Measurements from ENCODE around the gene MLST8. TPM values are rescaled to one million over a fixed set of nuclear protein-coding genes. Genes with fewer than 3 reads are reported as not detected.

Gene MLST8
- total and polyA plus RNA-seq, 2 donors (not counting 1 experiment from before 2014, with no cell fraction given) = 36.1 to 112 TPM

- ChIA-PET CTCF (no interaction called here), POLR2A (no interaction called here)
- H3K36me3 ChIP-seq (replicated peaks in 1 of 2; ENCODE audit: control extremely low read depth in 1 of 2, control insufficient read depth in 1 of 2, extremely low read depth in 1 of 2, insufficient read depth in 2 of 2, low read length in 1 of 2) = peaks cover 0 to 14% of the 10 kb centered on the region in 2 experiments
- TF ChIP-seq EZH2 (IDR thresholded peaks at IDR 0.05; ENCODE audit: borderline replicate concordance, insufficient read depth, low read depth, low read length, poor library complexity, severe bottlenecking) = no peak
- intact Hi-C loops (cut with micrococcal nuclease) = no loop called here
- H3K9me3 Mint-ChIP-seq (ENCODE audit: insufficient read depth) = no peaks in the 10 kb centered on the region
- H4K20me1 ChIP-seq (ENCODE audit: control insufficient read depth, insufficient read depth, low read length, poor library complexity, severe bottlenecking) = no peaks in the 10 kb centered on the region
- no peak overlapping the region for H3K4me3 Mint-ChIP-seq
- H3K4me1 ChIP-seq (ENCODE audit: control insufficient read depth in 2 of 2, insufficient read depth in 2 of 2, low read length in 2 of 2) = no peaks in the 10 kb centered on the region
- H3K4me1 Mint-ChIP-seq = peaks cover 7% of the 10 kb centered on the region
- H3K9ac ChIP-seq (ENCODE audit: low read length) = no peak overlapping the region
- no peak overlapping the region for H3K27ac Mint-ChIP-seq
- H2AFZ ChIP-seq (ENCODE audit: insufficient read depth, low read depth, low read length, poor library complexity, severe bottlenecking) = no peak overlapping the region
- DNase-seq = no peak
- no peak overlapping the region for H3K4me2 ChIP-seq (replicated peaks; ENCODE audit: low read depth, low read length, poor library complexity, severe bottlenecking)
- no peak for ATAC-seq (ENCODE audit: low read depth)
- no peaks in the 10 kb centered on the region for H3K9me3 ChIP-seq (ENCODE audit: control extremely low read depth in 1 of 3, control insufficient read depth in 2 of 3, insufficient read depth in 1 of 3, low read length in 2 of 3)
- H3K27ac ChIP-seq (ENCODE audit: low read length in 2 of 2) = no peak overlapping the region
- no peaks in the 10 kb centered on the region for H3K27me3 Mint-ChIP-seq
- no peaks in the 10 kb centered on the region for H3K27me3 ChIP-seq (replicated peaks in 1 of 4; ENCODE audit: control extremely low read depth in 1 of 4, control insufficient read depth in 3 of 4, insufficient read depth in 4 of 4, low read length in 3 of 4)
- 98% methylated on average over 31 of the region's 31 CpGs for WGBS (ENCODE audit: insufficient coverage)
- no peak overlapping the region for H3K4me3 ChIP-seq (ENCODE audit: control extremely low read depth in 1 of 5, extremely low read depth in 1 of 5, insufficient read depth in 1 of 5, low read depth in 2 of 5, low read length in 4 of 5)
- no peaks in the 10 kb centered on the region for H3K79me2 ChIP-seq (ENCODE audit: control insufficient read depth, insufficient read depth, low read length)
Observed at GRCh38 chr16:2179576-2179975, 25.7 kb upstream of the MLST8 start.

GRCh38 chr16:2180461-2180860, 24.8 kb upstream of the MLST8 start:
- Histone ChIP-seq H3K36me3 (replicated peaks in 1 of 2; ENCODE audit: control extremely low read depth in 1 of 2, control insufficient read depth in 1 of 2, extremely low read depth in 1 of 2, insufficient read depth in 2 of 2, low read length in 1 of 2) (peaks cover 0 to 9% of the 10 kb centered on the region in 2 experiments), H3K27me3 (replicated peaks in 1 of 4; ENCODE audit: control extremely low read depth in 1 of 4, control insufficient read depth in 3 of 4, insufficient read depth in 4 of 4, low read length in 3 of 4) (no peaks in the 10 kb centered on the region), H4K20me1 (ENCODE audit: control insufficient read depth, insufficient read depth, low read length, poor library complexity, severe bottlenecking) (no peaks in the 10 kb centered on the region), H3K4me2 (replicated peaks; ENCODE audit: low read depth, low read length, poor library complexity, severe bottlenecking) (no peak overlapping the region), H3K4me3 (ENCODE audit: control extremely low read depth in 1 of 5, extremely low read depth in 1 of 5, insufficient read depth in 1 of 5, low read depth in 2 of 5, low read length in 4 of 5) (no peak overlapping the region), H3K79me2 (ENCODE audit: control insufficient read depth, insufficient read depth, low read length) (no peaks in the 10 kb centered on the region), H3K9me3 (ENCODE audit: control extremely low read depth in 1 of 3, control insufficient read depth in 2 of 3, insufficient read depth in 1 of 3, low read length in 2 of 3) (no peaks in the 10 kb centered on the region), H3K4me1 (ENCODE audit: control insufficient read depth in 2 of 2, insufficient read depth in 2 of 2, low read length in 2 of 2) (no peaks in the 10 kb centered on the region), H2AFZ (ENCODE audit: insufficient read depth, low read depth, low read length, poor library complexity, severe bottlenecking) (no peak overlapping the region), H3K27ac (ENCODE audit: low read length in 2 of 2) (no peak overlapping the region), H3K9ac (ENCODE audit: low read length) (no peak overlapping the region)
- H3K4me1 Mint-ChIP-seq = peaks cover 7% of the 10 kb centered on the region
- DNase-seq (no peak), ATAC-seq (ENCODE audit: low read depth) (no peak)
- H3K4me3 Mint-ChIP-seq = no peak overlapping the region
- TF ChIP-seq EZH2 (IDR thresholded peaks at IDR 0.05; ENCODE audit: borderline replicate concordance, insufficient read depth, low read depth, low read length, poor library complexity, severe bottlenecking) (no peak), CTCF (IDR thresholded peaks at IDR 0.05) (no peak)
- ChIA-PET CTCF (no interaction called here), POLR2A (no interaction called here)
- intact Hi-C loops (cut with micrococcal nuclease) = no loop called here
- no peak overlapping the region for H3K27ac Mint-ChIP-seq
- H3K27me3 Mint-ChIP-seq = no peaks in the 10 kb centered on the region
- WGBS (ENCODE audit: insufficient coverage) = 96% methylated on average over 43 of the region's 43 CpGs
- H3K9me3 Mint-ChIP-seq (ENCODE audit: insufficient read depth) = no peaks in the 10 kb centered on the region

All from B cell (primary cell).